SU-DHL-6 (cell line): Measurements from ENCODE around the gene POLR1D.

Source experiments
- H2AFZ ChIP-seq: fragments of 200-600 bp; sonication (generic); 2 replicates; pipeline ENCODE4 v1.6.1; 2014; ENCODE audit warnings: low read depth, mild to moderate bottlenecking, moderate library complexity, mixed read lengths, antibody characterized with exemption, low read length; ENCODE audit not compliant: severe bottlenecking
- H3F3A ChIP-seq: fragments of 200-600 bp; shearing (Covaris generic); 2 replicates; pipeline ENCODE4 v1.6.0; 2016; ENCODE audit warnings: antibody characterized with exemption, mild to moderate bottlenecking; ENCODE audit not compliant: insufficient read depth
- H3K27ac ChIP-seq: fragments of 200-600 bp; sonication (generic); 2 replicates; pipeline ENCODE4 v1.5.1; 2016; ENCODE audit warnings: low read depth, mild to moderate bottlenecking, low read length, moderate library complexity, mixed read lengths
- H3K27me3 ChIP-seq: fragments of 200-600 bp; sonication (generic), shearing (Covaris generic); 2 replicates; pipeline ENCODE4 v1.6.0; 2014; ENCODE audit warnings: mild to moderate bottlenecking, low read length
- H3K36me3 ChIP-seq: fragments of 200-600 bp; sonication (generic); 2 replicates; pipeline ENCODE4 v1.6.1; 2014; ENCODE audit warnings: mild to moderate bottlenecking, low read length, mixed read lengths
- H3K4me2 ChIP-seq: fragments of 300-600, 200-600 bp; shearing (Covaris generic), sonication (generic); 2 replicates; pipeline ENCODE4 v1.6.0; 2014; ENCODE audit warnings: low read length, low read depth, mild to moderate bottlenecking; ENCODE audit not compliant: poor library complexity, severe bottlenecking
- H3K4me3 ChIP-seq: fragments of 200-600 bp; sonication (generic); 2 replicates; pipeline ENCODE4 v1.5.1; 2014; ENCODE audit warnings: antibody characterized with exemption, low read length, mild to moderate bottlenecking, mixed read lengths; ENCODE audit not compliant: insufficient read depth, poor library complexity, severe bottlenecking
- H3K79me2 ChIP-seq: fragments of 200-600 bp; sonication (generic); 2 replicates; pipeline ENCODE4 v1.6.1; 2014; ENCODE audit warnings: mild to moderate bottlenecking, low read length, moderate library complexity; ENCODE audit not compliant: insufficient read depth
- H3K9ac ChIP-seq: fragments of 200-600 bp; sonication (generic); 2 replicates; pipeline ENCODE4 v1.7.0; 2014; ENCODE audit warnings: mild to moderate bottlenecking, low read length
- H3K9me2 ChIP-seq: fragments of 200-600 bp; sonication (generic); replicated peaks from 2 replicates; pipeline ENCODE4 v1.6.1; 2014; ENCODE audit warnings: low read length; ENCODE audit not compliant: insufficient read depth
- H3K9me3 ChIP-seq: fragments of 200-600 bp; sonication (generic); 2 replicates; pipeline ENCODE4 v1.6.1; 2014; ENCODE audit warnings: low read length, mixed read lengths; ENCODE audit not compliant: insufficient read depth
- H4K20me1 ChIP-seq: fragments of 200-600 bp; sonication (generic); 2 replicates; pipeline ENCODE4 v1.6.1; 2014; ENCODE audit warnings: low read depth, mild to moderate bottlenecking, antibody characterized with exemption, low read length, moderate library complexity, mixed read lengths
- EZH2phosphoT487 ChIP-seq: fragments of 200-600 bp; sonication (generic), shearing (Covaris generic); conservative IDR thresholded peaks from 2 replicates; pipeline ENCODE4 v1.6.1; 2018; ENCODE audit warnings: mild to moderate bottlenecking, antibody characterized with exemption, low read length, moderate library complexity, mixed read lengths
- TF ChIP-seq, protein P1 (sequence below): fragments of 200-600 bp; sonication (generic); IDR thresholded peaks from one replicate; pipeline ENCODE4 v1.5.1; 2017; ENCODE audit warnings: antibody characterized with exemption, mild to moderate bottlenecking, low read length, moderate library complexity; ENCODE audit not compliant: insufficient read depth, poor library complexity, severe bottlenecking

POLR1D gene

DNA sequence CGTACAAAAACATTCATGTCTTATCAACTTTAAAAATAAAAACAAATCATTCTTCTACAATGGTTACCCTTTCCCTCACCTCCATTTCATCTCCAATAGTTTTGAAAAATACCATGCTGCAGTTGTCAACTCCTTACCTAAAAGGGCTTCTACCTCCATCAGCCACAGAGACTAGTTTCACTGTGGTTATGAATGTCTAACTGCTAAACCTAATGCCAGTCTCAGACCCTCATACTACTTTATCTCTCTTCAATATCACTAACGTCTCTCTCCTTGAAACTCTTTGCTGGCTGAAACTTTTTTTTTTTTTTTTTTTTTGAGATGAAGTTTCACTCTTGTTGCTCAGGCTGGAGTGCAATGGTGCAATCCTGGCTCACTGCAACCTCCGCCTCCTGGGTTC lies 28.4 kb upstream of the POLR1D start:
- TF ChIP-seq, protein P1, sequence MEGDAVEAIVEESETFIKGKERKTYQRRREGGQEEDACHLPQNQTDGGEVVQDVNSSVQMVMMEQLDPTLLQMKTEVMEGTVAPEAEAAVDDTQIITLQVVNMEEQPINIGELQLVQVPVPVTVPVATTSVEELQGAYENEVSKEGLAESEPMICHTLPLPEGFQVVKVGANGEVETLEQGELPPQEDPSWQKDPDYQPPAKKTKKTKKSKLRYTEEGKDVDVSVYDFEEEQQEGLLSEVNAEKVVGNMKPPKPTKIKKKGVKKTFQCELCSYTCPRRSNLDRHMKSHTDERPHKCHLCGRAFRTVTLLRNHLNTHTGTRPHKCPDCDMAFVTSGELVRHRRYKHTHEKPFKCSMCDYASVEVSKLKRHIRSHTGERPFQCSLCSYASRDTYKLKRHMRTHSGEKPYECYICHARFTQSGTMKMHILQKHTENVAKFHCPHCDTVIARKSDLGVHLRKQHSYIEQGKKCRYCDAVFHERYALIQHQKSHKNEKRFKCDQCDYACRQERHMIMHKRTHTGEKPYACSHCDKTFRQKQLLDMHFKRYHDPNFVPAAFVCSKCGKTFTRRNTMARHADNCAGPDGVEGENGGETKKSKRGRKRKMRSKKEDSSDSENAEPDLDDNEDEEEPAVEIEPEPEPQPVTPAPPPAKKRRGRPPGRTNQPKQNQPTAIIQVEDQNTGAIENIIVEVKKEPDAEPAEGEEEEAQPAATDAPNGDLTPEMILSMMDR = no peak
- no peak for TF ChIP-seq EZH2phosphoT487
- Histone ChIP-seq H3K9me2 (no peaks in the 10 kb centered on the region), H3K9me3 (no peaks in the 10 kb centered on the region), H2AFZ (no peak overlapping the region), H3K36me3 (no peaks in the 10 kb centered on the region), H3F3A (no peaks in the 10 kb centered on the region), H3K27ac (no peak overlapping the region), H4K20me1 (peaks cover 17% of the 10 kb centered on the region), H3K79me2 (peaks cover 10% of the 10 kb centered on the region; the same call in 1 of the 2 replicates), H3K4me3 (no peak overlapping the region), H3K9ac (no peak overlapping the region), H3K27me3 (no peaks in the 10 kb centered on the region), H3K4me2 (no peak overlapping the region)

- TF ChIP-seq, protein P1 = no peak
- no peak for TF ChIP-seq EZH2phosphoT487
- no peaks in the 10 kb centered on the region for H3F3A ChIP-seq
- H3K9ac ChIP-seq = no peak overlapping the region
- H3K9me2 ChIP-seq = no peaks in the 10 kb centered on the region
- no peak overlapping the region for H3K4me3 ChIP-seq
- H3K4me2 ChIP-seq = no peak overlapping the region
- peaks cover 19% of the 10 kb centered on the region; the same call in 1 of the 2 replicates for H4K20me1 ChIP-seq
- H2AFZ ChIP-seq = no peak overlapping the region
- no peaks in the 10 kb centered on the region for H3K36me3 ChIP-seq
- H3K9me3 ChIP-seq = no peaks in the 10 kb centered on the region
- no peaks in the 10 kb centered on the region for H3K27me3 ChIP-seq
- H3K79me2 ChIP-seq = peaks cover 10% of the 10 kb centered on the region; the same call in 1 of the 2 replicates
- no peak overlapping the region for H3K27ac ChIP-seq
These were observed 26.5 kb upstream of the POLR1D start for GRCh38 chr13:27595055-27595811.

DNA sequence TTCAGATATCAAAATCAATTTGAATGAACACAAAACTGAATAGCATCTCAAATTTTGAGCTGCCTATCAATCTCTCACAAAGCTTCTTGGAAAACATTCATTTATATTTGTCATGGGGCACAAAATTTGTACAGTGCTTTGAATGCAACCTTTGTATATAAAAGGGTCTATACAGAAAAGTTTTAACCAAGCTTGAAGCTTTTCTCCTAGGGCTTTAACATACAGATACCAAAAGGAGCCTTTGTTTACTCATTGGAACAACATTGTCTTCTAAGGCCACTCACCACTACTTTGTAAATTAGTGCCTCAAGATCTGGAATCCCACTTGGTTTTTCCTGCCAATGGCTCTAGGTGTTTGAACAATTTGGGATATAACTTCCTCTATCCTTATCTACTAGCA lies 22.6 kb upstream of the POLR1D start:
- H3K27me3 ChIP-seq = no peaks in the 10 kb centered on the region
- no peaks in the 10 kb centered on the region for H3K9me2 ChIP-seq
- no peak overlapping the region for H3K4me2 ChIP-seq
- no peaks in the 10 kb centered on the region for H3K9me3 ChIP-seq
- H3K79me2 ChIP-seq = peaks cover 9% of the 10 kb centered on the region; the same call in 1 of the 2 replicates
- H2AFZ ChIP-seq = no peak overlapping the region
- H4K20me1 ChIP-seq = peaks cover 19% of the 10 kb centered on the region
- no peak overlapping the region for H3K9ac ChIP-seq
- H3F3A ChIP-seq = no peaks in the 10 kb centered on the region
- no peak overlapping the region for H3K4me3 ChIP-seq
- no peak overlapping the region for H3K27ac ChIP-seq
- no peaks in the 10 kb centered on the region for H3K36me3 ChIP-seq
- TF ChIP-seq EZH2phosphoT487 = no peak
- TF ChIP-seq, protein P1 = no peak
